Cerebellar nuclear complex (tissue), 1 donor: ENCODE measurements around the gene ZBTB7B.
A peak's percentile ranks its signal among the peaks of the same experiment; 100 is the strongest.
"Not testable (repeated sequence)": the region's sequence is repeated elsewhere in the genome, so short reads cannot be mapped to it uniquely, and the experiment has no call there.

Experiments used
- DNase-seq, 2 experiments: peaks; one replicate each; lab custom pipeline; 2025; lab: John Stamatoyannopoulos, UW

Gene ZBTB7B

GRCh38 chr1:154988058-154988954 lies 14.3 kb upstream of the ZBTB7B start:
- DNase-seq: no peak

- no peak for DNase-seq
These were observed 13.3 kb upstream of the ZBTB7B start for GRCh38 chr1:154989195-154989860.

- no peak for DNase-seq
These were observed 12.3 kb upstream of the ZBTB7B start for GRCh38 chr1:154990276-154990675.

- DNase-seq: no peak
These were observed 9.7 kb upstream of the ZBTB7B start for GRCh38 chr1:154992721-154993571.

GRCh38 chr1:154993572-154994268 lies 8.9 kb upstream of the ZBTB7B start, which contains the start of gene LENEP:
Gene LENEP (plus strand): TSS chr1:154993586. CDS start chr1:154993608, 22 bp downstream.
- DNase-seq: no peak

GRCh38 chr1:154994269-154994587 lies 8.4 kb upstream of the ZBTB7B start:
- DNase-seq: no peak

GRCh38 chr1:154994591-154994990 lies 8.0 kb upstream of the ZBTB7B start:
- DNase-seq: no peak

- DNase-seq: not testable (repeated sequence)
These were observed 7.2 kb upstream of the ZBTB7B start for GRCh38 chr1:154995301-154995983.

- no peak for DNase-seq
These were observed 5.5 kb upstream of the ZBTB7B start for GRCh38 chr1:154996966-154997701.

- no peak for DNase-seq
These were observed 4.3 kb upstream of the ZBTB7B start for GRCh38 chr1:154998201-154998780.

GRCh38 chr1:154998818-154999570 lies 3.6 kb upstream of the ZBTB7B start:
- peak in 1 of 2 experiments; percentile 31 for DNase-seq

GRCh38 chr1:154999571-155000410 lies 2.8 kb upstream of the ZBTB7B start:
- DNase-seq: no peak

GRCh38 chr1:155000411-155000725 lies 2.2 kb upstream of the ZBTB7B start:
- DNase-seq: no peak

GRCh38 chr1:155000726-155001424 lies 1.7 kb upstream of the ZBTB7B start:
- DNase-seq: peak in 1 of 2 experiments; percentile 27

- no peak for DNase-seq
These were observed 1.3 kb upstream of the ZBTB7B start for GRCh38 chr1:155001425-155001674.

GRCh38 chr1:155001675-155002463 lies 733 bp upstream of the ZBTB7B start:
- DNase-seq: peak; percentile 98

- no peak for DNase-seq
These were observed 694 bp downstream of the ZBTB7B start for GRCh38 chr1:155003227-155003765.
